Parathyroid adenoma (tissue), 2 donors: ENCODE measurements around the gene NCKAP1.

ENCODE experiments used
- H2AFZ ChIP-seq: fragments of 300-600 bp; sonication (generic); one replicate; pipeline ENCODE4 v1.7.0; 2017; ENCODE audit warnings: antibody characterized with exemption, mild to moderate bottlenecking
- H3K27ac ChIP-seq: fragments of 300-600 bp; sonication (generic); one replicate; pipeline ENCODE4 v1.7.0; 2017
- H3K27me3 ChIP-seq: fragments of 300-600 bp; sonication (generic); one replicate; pipeline ENCODE4 v1.7.0; 2017; ENCODE audit warnings: low read length; ENCODE audit not compliant: control insufficient read depth, insufficient read depth
- H3K36me3 ChIP-seq: fragments of 300-600 bp; sonication (generic); one replicate; pipeline ENCODE4 v1.7.0; 2017; ENCODE audit warnings: low read length; ENCODE audit not compliant: control insufficient read depth, insufficient read depth
- H3K4me1 ChIP-seq: fragments of 300-600 bp; sonication (generic); one replicate; pipeline ENCODE4 v1.7.0; 2017; ENCODE audit warnings: control low read depth
- H3K4me2 ChIP-seq: fragments of 300-600 bp; sonication (generic); one replicate; pipeline ENCODE4 v1.7.0; 2017; ENCODE audit warnings: low read length
- H3K4me3 ChIP-seq: fragments of 300-600 bp; sonication (generic); one replicate; pipeline ENCODE4 v1.7.0; 2017; ENCODE audit warnings: low read depth, low read length
- H3K79me2 ChIP-seq: fragments of 300-600 bp; sonication (generic); one replicate; pipeline ENCODE4 v1.7.0; 2017; ENCODE audit warnings: control low read depth
- H3K9ac ChIP-seq: fragments of 300-600 bp; sonication (generic); one replicate; pipeline ENCODE4 v1.7.0; 2017; ENCODE audit warnings: mild to moderate bottlenecking
- H3K9me3 ChIP-seq: fragments of 300-600 bp; sonication (generic); one replicate; pipeline ENCODE4 v1.7.0; 2017; ENCODE audit warnings: low read length; ENCODE audit not compliant: control insufficient read depth
- TF ChIP-seq, protein P1 (sequence below): fragments of 300-600 bp; sonication (generic); IDR thresholded peaks from one replicate; pipeline ENCODE4 v1.7.0; 2017; ENCODE audit warnings: antibody characterized with exemption, mild to moderate bottlenecking
- donor health status: primary hyperparathyroidism.

Gene NCKAP1

GRCh38 chr2:182907081-182907830 lies 131.0 kb downstream of the NCKAP1 start:
- H3K4me1 ChIP-seq: no peaks in the 10 kb centered on the region
- H3K27ac ChIP-seq: no peak overlapping the region
- no peaks in the 10 kb centered on the region for H3K9me3 ChIP-seq
- no peak overlapping the region for H2AFZ ChIP-seq
- H3K4me2 ChIP-seq: no peak overlapping the region
- no peaks in the 10 kb centered on the region for H3K36me3 ChIP-seq
- H3K4me3 ChIP-seq: no peak overlapping the region
- no peaks in the 10 kb centered on the region for H3K27me3 ChIP-seq
- TF ChIP-seq, protein P1, sequence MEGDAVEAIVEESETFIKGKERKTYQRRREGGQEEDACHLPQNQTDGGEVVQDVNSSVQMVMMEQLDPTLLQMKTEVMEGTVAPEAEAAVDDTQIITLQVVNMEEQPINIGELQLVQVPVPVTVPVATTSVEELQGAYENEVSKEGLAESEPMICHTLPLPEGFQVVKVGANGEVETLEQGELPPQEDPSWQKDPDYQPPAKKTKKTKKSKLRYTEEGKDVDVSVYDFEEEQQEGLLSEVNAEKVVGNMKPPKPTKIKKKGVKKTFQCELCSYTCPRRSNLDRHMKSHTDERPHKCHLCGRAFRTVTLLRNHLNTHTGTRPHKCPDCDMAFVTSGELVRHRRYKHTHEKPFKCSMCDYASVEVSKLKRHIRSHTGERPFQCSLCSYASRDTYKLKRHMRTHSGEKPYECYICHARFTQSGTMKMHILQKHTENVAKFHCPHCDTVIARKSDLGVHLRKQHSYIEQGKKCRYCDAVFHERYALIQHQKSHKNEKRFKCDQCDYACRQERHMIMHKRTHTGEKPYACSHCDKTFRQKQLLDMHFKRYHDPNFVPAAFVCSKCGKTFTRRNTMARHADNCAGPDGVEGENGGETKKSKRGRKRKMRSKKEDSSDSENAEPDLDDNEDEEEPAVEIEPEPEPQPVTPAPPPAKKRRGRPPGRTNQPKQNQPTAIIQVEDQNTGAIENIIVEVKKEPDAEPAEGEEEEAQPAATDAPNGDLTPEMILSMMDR: no peak
- H3K79me2 ChIP-seq: no peaks in the 10 kb centered on the region
- H3K9ac ChIP-seq: no peak overlapping the region

- H3K9me3 ChIP-seq: no peaks in the 10 kb centered on the region
- no peak overlapping the region for H3K27ac ChIP-seq
- no peak overlapping the region for H2AFZ ChIP-seq
- no peaks in the 10 kb centered on the region for H3K36me3 ChIP-seq
- no peaks in the 10 kb centered on the region for H3K4me1 ChIP-seq
- H3K4me2 ChIP-seq: no peak overlapping the region
- no peak overlapping the region for H3K4me3 ChIP-seq
- no peaks in the 10 kb centered on the region for H3K79me2 ChIP-seq
- H3K9ac ChIP-seq: no peak overlapping the region
- H3K27me3 ChIP-seq: no peaks in the 10 kb centered on the region
- TF ChIP-seq, protein P1: no peak
These were observed 131.8 kb downstream of the NCKAP1 start for GRCh38 chr2:182906454-182906853.

- TF ChIP-seq, protein P1: no peak
- H3K4me3 ChIP-seq: no peak overlapping the region
- no peaks in the 10 kb centered on the region for H3K4me1 ChIP-seq
- H3K36me3 ChIP-seq: no peaks in the 10 kb centered on the region
- H3K4me2 ChIP-seq: no peak overlapping the region
- no peaks in the 10 kb centered on the region for H3K79me2 ChIP-seq
- no peaks in the 10 kb centered on the region for H3K27me3 ChIP-seq
- no peak overlapping the region for H2AFZ ChIP-seq
- no peak overlapping the region for H3K27ac ChIP-seq
- H3K9ac ChIP-seq: no peak overlapping the region
- no peaks in the 10 kb centered on the region for H3K9me3 ChIP-seq
These were observed 133.4 kb downstream of the NCKAP1 start for GRCh38 chr2:182904844-182905243.

DNA sequence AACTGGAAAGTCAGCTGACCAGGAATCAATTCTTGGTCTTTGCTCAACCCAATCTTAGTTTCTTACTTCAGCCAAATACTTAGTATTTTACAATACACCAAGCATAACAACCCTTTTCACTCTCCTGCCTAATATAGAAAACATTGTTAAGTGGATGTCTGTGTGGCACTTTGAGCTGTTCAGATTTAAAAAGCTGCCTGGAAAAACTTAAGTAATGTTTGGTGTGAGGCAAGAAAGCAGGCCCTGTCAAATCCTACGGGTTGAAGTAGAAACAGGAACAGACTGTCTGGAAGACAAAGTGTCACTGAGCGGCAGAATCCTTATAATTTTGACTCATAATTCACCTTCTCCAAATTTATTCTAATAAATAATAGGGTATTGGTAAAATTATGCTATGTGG lies 134.7 kb downstream of the NCKAP1 start:
- Histone ChIP-seq H2AFZ (no peak overlapping the region), H3K4me2 (no peak overlapping the region), H3K27ac (no peak overlapping the region), H3K36me3 (no peaks in the 10 kb centered on the region), H3K27me3 (no peaks in the 10 kb centered on the region), H3K4me1 (no peaks in the 10 kb centered on the region), H3K4me3 (no peak overlapping the region), H3K79me2 (no peaks in the 10 kb centered on the region), H3K9ac (no peak overlapping the region), H3K9me3 (no peaks in the 10 kb centered on the region)
- TF ChIP-seq, protein P1: no peak

DNA sequence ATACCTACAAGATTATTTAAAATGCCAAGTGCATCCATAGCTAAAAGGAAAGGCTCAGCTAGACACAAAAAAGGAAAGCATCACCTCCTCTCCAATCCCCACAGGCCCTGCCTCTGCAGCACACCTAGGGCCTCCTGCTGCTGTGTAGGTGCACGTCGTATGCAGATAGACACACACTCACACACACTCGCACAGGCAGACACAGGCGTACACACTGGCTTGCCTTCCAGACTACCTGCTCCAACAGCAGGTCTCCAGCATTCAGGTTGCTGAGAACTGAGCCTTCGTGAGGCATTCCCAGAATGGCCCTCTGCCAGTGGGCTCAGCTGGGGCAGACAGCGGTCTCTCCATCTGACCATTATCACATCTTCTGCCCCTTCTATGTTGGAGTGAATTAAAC lies 136.5 kb downstream of the NCKAP1 start:
- no peak overlapping the region for H3K4me2 ChIP-seq

More for the DNA sequence above, 136.5 kb downstream of the NCKAP1 start:
- no peaks in the 10 kb centered on the region for H3K27me3 ChIP-seq
- H3K9ac ChIP-seq: no peak overlapping the region
- no peak overlapping the region for H3K4me3 ChIP-seq
- H3K27ac ChIP-seq: no peak overlapping the region
- TF ChIP-seq, protein P1: no peak
- H2AFZ ChIP-seq: no peak overlapping the region
- H3K36me3 ChIP-seq: no peaks in the 10 kb centered on the region
- H3K4me1 ChIP-seq: no peaks in the 10 kb centered on the region
- H3K9me3 ChIP-seq: no peaks in the 10 kb centered on the region
- H3K79me2 ChIP-seq: no peaks in the 10 kb centered on the region
